Midbrain (tissue), 1 donor: ENCODE results near the gene ZNF445.
"Not testable (repeated sequence)": the region's sequence is repeated elsewhere in the genome, so short reads cannot be mapped to it uniquely, and the experiment has no call there.

Experiments used
- DNase-seq: peaks from one replicate; lab custom pipeline; 2025; lab: John Stamatoyannopoulos, UW

The ZNF445 gene

GRCh38 chr3:44476181-44476611 lies 1.3 kb downstream of the ZNF445 start:
- no peak for DNase-seq

DNA sequence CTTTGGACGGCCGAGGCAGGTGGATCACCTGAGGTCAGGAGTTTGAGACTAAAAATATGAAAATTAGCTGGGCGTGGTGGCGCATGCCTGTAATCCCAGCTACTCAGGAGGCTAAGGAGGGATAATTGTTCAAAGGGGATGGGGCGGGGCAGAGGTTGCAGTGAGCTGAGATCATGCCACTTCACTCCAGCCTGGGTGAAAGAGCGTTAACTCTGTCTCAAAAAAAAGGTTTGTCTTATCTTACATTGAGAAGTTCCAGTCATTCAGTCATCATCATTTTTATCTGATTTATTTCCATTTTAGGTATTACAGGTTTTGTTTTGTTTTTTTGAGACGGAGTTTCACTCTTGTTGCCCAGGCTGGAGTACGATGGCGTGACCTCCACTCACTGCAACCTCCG lies 2.6 kb downstream of the ZNF445 start:
- DNase-seq = not testable (repeated sequence)

GRCh38 chr3:44470430-44470829 lies 7.0 kb downstream of the ZNF445 start:
- no peak for DNase-seq

DNA sequence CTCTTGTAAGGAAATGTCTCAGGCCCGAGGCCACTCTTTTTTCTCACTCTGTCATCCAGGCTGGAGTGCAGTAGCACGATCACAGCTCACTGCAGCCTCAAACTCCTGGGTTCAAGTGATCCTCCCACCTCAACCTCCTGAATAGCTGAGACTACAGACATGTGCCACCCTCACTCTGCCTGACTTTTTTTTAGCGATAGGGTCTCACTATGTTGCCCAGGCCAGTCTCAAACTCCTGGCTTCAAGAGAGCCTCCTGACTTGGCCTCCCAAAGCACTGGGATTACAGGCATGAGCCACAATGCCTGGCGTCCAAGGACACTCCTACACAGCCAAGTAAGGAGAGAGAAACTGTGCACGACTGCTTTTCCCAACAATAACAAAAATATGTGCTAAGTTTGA lies 7.6 kb downstream of the ZNF445 start:
- DNase-seq = no peak

- DNase-seq = no peak
Observed at GRCh38 chr3:44468572-44469520, 8.6 kb downstream of the ZNF445 start.

- not testable (repeated sequence) for DNase-seq
Observed at GRCh38 chr3:44468099-44468537, 9.4 kb downstream of the ZNF445 start.

DNA sequence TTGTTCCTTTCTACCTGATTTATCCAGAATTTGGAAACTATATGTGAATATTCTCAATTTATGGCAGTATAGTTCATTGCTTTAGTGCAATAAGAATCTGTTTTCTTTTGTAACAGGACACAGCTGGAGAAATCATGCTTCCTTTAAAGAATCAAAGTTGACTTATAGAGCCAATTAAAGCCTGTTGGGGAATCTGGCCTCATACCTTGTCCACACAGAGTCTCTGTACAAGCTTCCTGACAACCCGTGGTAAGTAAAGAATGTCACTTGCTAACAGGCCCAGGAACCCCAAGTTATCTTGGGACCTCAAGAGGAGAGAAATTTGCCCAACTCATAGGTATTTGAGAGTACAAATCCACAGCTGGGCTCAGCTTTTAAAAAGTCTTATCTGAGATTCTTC lies 10.2 kb downstream of the ZNF445 start:
- DNase-seq = no peak

GRCh38 chr3:44464920-44465319 lies 12.6 kb downstream of the ZNF445 start:
- DNase-seq = not testable (repeated sequence)

GRCh38 chr3:44464509-44464908 lies 13.0 kb downstream of the ZNF445 start:
- DNase-seq = no peak

DNA sequence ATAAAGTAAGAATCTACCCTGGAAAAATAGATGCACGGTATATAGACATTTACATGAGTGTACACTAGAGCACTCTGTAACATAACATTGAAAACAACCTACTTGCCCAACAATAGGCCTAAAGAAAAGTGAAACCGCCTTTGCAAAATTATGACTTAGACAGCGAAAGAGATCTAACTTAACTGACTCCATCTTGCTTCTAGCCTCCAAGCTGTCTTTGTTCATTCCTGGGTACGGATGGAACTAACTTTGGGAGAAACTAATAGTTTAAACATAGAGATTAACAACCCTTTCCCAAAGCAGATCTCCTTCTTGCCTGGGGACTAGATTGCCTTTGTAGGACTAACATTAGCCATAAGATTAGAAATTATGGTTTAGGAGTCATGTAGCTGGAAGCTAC lies 17.4 kb downstream of the ZNF445 start:
- not testable (repeated sequence) for DNase-seq

GRCh38 chr3:44455318-44455717 lies 22.2 kb downstream of the ZNF445 start:
- no peak for DNase-seq

GRCh38 chr3:44454258-44454657 lies 23.2 kb downstream of the ZNF445 start:
- DNase-seq = no peak

- DNase-seq = no peak
Observed at GRCh38 chr3:44451441-44451840, 26.0 kb downstream of the ZNF445 start.

DNA sequence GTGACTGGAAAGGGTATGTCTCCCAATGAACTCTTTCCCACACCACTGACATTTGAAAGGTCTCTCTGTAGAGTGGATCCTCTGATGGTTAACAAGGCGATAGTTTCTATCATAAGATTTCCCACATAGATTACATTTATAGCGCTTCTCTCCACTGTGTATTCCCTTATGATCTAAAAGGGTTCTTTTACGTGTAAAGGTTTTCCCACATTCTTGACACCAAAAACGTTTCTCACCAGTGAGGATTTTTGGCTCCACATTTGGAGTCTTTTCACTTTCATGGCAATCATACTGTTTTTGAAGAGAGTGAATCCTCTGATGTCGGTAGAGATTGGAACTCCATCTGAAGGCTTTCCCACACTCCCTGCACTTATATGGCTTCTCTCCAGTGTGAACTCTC lies 30.5 kb downstream of the ZNF445 start:
- no peak for DNase-seq

- no peak for DNase-seq
Observed at GRCh38 chr3:44445786-44446185, 31.7 kb downstream of the ZNF445 start.

DNA sequence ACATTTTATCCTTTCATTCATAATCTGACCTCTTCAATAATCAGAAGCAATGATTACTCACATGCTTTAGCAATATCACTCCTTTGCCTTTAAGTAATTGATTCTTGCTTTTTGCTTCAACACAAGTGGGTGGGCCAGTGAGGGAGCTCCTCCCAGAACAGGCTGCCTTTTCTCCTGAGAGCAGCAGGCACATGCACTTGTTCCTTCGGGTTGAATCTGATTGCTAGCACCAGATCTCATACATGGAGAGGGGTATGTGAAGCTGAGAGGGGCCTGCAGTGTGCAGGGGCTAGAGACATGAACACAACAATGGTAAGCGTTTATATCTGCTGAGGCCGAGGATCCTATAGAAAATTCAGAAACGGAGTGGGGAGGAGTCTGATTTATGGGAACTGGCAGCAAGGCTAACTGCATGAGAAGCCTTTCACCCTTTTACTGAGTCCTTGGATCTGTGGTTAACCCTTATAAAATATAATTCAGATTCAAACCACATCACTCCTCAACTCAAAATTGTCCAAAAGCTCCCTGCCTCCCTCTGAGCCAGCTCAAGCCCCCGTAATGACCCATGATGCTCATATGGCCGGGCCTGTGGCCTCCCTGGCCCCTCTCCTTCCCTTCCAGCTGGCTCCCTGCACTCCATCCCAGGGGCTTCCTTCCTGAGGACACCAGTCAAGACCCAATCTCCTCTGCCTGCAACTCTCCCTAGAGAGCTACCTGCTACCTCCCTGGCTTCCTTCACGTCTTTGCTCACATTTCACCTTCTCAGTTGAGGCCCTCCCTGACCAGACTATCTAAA lies 32.4 kb downstream of the ZNF445 start:
- DNase-seq = no peak

- DNase-seq = no peak
Observed at GRCh38 chr3:44444437-44444836, 33.0 kb downstream of the ZNF445 start.

- DNase-seq = no peak
Observed at GRCh38 chr3:44442596-44443309, 34.7 kb downstream of the ZNF445 start.

GRCh38 chr3:44439499-44440295 lies 37.8 kb downstream of the ZNF445 start:
- DNase-seq = peak; percentile 51

DNA sequence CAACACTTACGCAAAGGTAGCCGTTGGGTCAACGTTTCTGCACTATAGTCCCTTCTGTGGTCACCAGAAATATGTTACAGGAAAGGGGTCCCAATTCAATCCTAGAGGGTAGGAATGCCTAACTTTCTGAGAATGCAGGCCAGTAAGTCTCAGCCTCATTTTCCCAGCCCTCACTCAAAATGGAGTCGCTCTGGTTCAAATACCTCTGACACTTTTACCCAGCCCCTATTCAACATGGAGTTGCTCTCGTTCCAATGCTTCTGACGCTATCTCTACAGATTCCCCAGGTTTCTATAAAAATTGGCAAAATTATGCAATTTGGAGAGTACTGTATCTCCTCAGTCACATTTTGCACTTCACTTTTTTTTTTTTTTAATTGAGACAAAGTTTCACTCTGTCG lies 39.7 kb downstream of the ZNF445 start:
- no peak for DNase-seq

DNA sequence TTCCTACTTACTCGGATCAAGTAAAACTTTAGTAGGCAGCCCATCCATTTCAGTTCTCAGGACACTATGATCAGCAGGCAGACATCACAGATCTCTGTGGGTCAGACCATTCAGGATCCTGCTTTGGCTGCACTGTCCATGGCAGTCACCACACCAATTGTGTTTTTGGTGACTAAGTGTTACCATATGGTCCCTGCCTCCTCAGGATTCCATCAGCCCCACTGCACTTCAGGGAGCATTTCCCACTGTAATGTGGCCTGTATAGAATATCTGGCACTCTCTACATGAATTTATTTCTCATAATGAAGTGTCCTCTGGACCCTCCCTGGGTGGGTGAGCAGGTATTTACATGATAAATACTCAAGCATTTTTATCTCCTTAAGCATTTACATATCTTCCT lies 41.3 kb downstream of the ZNF445 start:
- DNase-seq = no peak
